Transverse colon (tissue), 4 donors: ENCODE measurements around the gene APLP2. TPM values are rescaled to one million over a fixed set of nuclear protein-coding genes. Genes with fewer than 3 reads are reported as not detected.

Experiments used
- DNase-seq: peaks from one replicate; pipeline ENCODE4 v3.0.0-alpha.2; 2019
- H3K27ac ChIP-seq, 4 donors: fragments of 200-600 bp; sonication (generic); 2 replicates each; pipeline ENCODE4 v1.5.1; 2016 to 2018; ENCODE audit warnings: inconsistent platforms in 4 of 4
- H3K27me3 ChIP-seq: fragments of 200-600 bp; sonication (generic); 2 replicates; pipeline ENCODE4 v1.5.1; 2017; ENCODE audit warnings: inconsistent platforms
- H3K36me3 ChIP-seq, 4 donors: fragments of 200-600 bp; sonication (generic); 2 replicates each; pipeline ENCODE4 v1.5.1; 2017 to 2019; ENCODE audit warnings: inconsistent platforms in 4 of 4
- H3K4me1 ChIP-seq, 4 donors: fragments of 200-600 bp; sonication (generic); 2 replicates each; pipeline ENCODE4 v1.5.1; 2017 to 2020; ENCODE audit warnings: inconsistent platforms in 4 of 4
- H3K4me3 ChIP-seq, 4 donors: fragments of 200-600 bp; sonication (generic); 1 replicate in 1 of 4; 2 replicates in 3 of 4; pipeline versions ENCODE4 v1.5.1 to v1.6.1; 2017 to 2019; ENCODE audit warnings: inconsistent platforms in 4 of 4
- H3K9me3 ChIP-seq, 2 donors: fragments of 200-600 bp; sonication (generic); 2 replicates each; pipeline ENCODE4 v1.5.1; 2017 to 2019; ENCODE audit warnings: inconsistent platforms in 2 of 2
- EP300 ChIP-seq: sonication (generic); formaldehyde crosslinking; IDR thresholded peaks from one replicate; pipeline ENCODE4 v1.6.1; 2017; ENCODE audit warnings: antibody characterized with exemption, low read depth
- POLR2A ChIP-seq: fragments of 450-650 bp; IDR thresholded peaks from one replicate; pipeline ENCODE4 v1.6.1; 2016; ENCODE audit warnings: antibody characterized with exemption, mild to moderate bottlenecking, moderate library complexity
- POLR2AphosphoS5 ChIP-seq, 3 donors: sonication (generic); formaldehyde crosslinking; IDR thresholded peaks; one replicate each; pipeline ENCODE4 v1.6.1; 2016; ENCODE audit warnings: antibody characterized with exemption in 3 of 3
- WGBS, 2 donors: methylation state at CpG; one replicate each; pipeline ENCODE4 v1.1.5; 2018; ENCODE audit warnings: low coverage in 1 of 2; 5-methylcytosine and 5-hydroxymethylcytosine counted together
- in situ Hi-C, 4 donors: fragments of 200-750 bp; cut with MboI; loops; one replicate each; pipeline versions ENCODE4 v1.15.0 to v1.15.1; 2017; ENCODE audit warnings: low sequenced_read_pairs in 3 of 4, low pct_ligation_motif_present in 1 of 4, low pct_unique_long_range_greater_than_20kb in 1 of 4
- intact Hi-C: fragments of 100-400 bp; cut with DNase I; formaldehyde crosslinking; loops from one replicate; pipeline ENCODE4 v1.15.1; 2023; ENCODE audit warnings: low total_unique reads
- total RNA-seq, 4 donors: library from RNA; depleted of rRNA; stranded (reverse); fragments of >200 nt; gene quantifications; one replicate each; pipeline ENCODE4 v1.1.0, GENCODE V29; 2016
- TF ChIP-seq, protein P1 (sequence below), 5 experiments: fragments of 200-600 bp in 3 of 5; fragments of 450-650 bp in 2 of 5; sonication (generic) in 3 of 5; IDR thresholded peaks; 1 replicate in 2 of 5; 2 replicates in 3 of 5; pipeline ENCODE4 v1.5.1; 2016 to 2017; ENCODE audit warnings: antibody characterized with exemption in 5 of 5, inconsistent platforms in 3 of 5, mild to moderate bottlenecking in 2 of 5, moderate library complexity in 1 of 5

APLP2 gene
- total RNA-seq, 4 donors from 2014 or later = 191 to 618 (median 396) TPM

DNA sequence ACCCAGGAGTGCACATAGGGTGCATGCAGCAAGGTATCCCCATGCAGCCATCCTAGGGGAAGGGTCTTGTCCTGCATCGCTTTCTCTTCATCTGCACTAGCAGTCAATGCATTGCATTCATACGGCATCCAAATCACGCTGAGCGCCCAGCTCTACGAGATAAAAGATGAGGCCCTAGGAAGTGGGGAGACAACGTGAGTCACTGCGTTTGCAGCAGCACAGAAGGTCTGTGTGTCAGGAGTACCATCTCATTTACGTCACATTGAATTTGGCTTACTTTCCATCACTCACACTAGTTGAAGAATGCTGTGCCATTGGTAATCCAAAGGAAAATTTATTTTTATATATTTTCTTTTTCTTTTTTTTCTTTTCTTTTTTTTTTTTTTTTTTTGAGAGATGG lies 87.4 kb downstream of the APLP2 start:
- Histone ChIP-seq H3K27me3 (peaks cover 15% of the 10 kb centered on the region), H3K4me1 (peaks cover 0 to 34% (median 20%) of the 10 kb centered on the region in 4 donors), H3K27ac (no peak overlapping the region), H3K9me3 (no peaks in the 10 kb centered on the region), H3K36me3 (no peaks in the 10 kb centered on the region), H3K4me3 (no peak overlapping the region)
- WGBS, 2 donors = 93% methylated on average over 8 of the region's 8 CpGs
- DNase-seq = no peak
- intact Hi-C loops (no loop called here), in situ Hi-C loops (no loop called here)
- TF ChIP-seq EP300 (no peak), POLR2A (no peak), POLR2AphosphoS5 (IDR thresholded peaks at IDR 0.05) (no peak)
- TF ChIP-seq, protein P1, sequence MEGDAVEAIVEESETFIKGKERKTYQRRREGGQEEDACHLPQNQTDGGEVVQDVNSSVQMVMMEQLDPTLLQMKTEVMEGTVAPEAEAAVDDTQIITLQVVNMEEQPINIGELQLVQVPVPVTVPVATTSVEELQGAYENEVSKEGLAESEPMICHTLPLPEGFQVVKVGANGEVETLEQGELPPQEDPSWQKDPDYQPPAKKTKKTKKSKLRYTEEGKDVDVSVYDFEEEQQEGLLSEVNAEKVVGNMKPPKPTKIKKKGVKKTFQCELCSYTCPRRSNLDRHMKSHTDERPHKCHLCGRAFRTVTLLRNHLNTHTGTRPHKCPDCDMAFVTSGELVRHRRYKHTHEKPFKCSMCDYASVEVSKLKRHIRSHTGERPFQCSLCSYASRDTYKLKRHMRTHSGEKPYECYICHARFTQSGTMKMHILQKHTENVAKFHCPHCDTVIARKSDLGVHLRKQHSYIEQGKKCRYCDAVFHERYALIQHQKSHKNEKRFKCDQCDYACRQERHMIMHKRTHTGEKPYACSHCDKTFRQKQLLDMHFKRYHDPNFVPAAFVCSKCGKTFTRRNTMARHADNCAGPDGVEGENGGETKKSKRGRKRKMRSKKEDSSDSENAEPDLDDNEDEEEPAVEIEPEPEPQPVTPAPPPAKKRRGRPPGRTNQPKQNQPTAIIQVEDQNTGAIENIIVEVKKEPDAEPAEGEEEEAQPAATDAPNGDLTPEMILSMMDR (IDR thresholded peaks at IDR 0.05) = no peak

DNA sequence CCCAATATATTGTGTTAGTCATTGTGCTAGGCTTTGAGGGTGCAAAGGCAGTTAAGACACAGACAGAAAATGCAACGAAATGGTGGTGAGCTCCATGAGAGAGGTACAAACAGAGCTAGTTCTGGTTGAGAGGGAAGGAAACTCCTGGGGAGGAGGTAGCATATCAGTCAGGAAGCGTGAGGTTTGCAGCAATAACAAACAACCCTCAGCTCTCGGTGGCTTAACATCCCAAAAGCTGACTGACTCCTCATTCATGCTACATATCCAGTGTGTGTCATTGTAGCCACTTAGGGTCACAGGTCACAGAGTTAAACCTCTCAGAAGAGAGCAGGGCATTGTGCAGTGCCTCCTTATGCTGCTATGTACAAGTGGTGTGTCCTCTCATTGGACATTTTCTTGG lies 88.1 kb downstream of the APLP2 start:
- DNase-seq = no peak
- in situ Hi-C loops (no loop called here), intact Hi-C loops (no loop called here)
- no peaks in the 10 kb centered on the region for H3K36me3 ChIP-seq
- H3K4me3 ChIP-seq = no peak overlapping the region
- H3K9me3 ChIP-seq = no peaks in the 10 kb centered on the region
- H3K27me3 ChIP-seq = peaks cover 15% of the 10 kb centered on the region
- no peak for TF ChIP-seq EP300
- TF ChIP-seq, protein P1 (IDR thresholded peaks at IDR 0.05) = no peak
- no peak for TF ChIP-seq POLR2A
- no peak for TF ChIP-seq POLR2AphosphoS5 (IDR thresholded peaks at IDR 0.05)
- no peak overlapping the region for H3K27ac ChIP-seq
- 91% methylated on average over 3 of the region's 3 CpGs; no CpG with 5 or more reads in 1 of the 2 donors for WGBS, 2 donors
- peaks cover 0 to 42% (median 28%) of the 10 kb centered on the region in 4 donors for H3K4me1 ChIP-seq

DNA sequence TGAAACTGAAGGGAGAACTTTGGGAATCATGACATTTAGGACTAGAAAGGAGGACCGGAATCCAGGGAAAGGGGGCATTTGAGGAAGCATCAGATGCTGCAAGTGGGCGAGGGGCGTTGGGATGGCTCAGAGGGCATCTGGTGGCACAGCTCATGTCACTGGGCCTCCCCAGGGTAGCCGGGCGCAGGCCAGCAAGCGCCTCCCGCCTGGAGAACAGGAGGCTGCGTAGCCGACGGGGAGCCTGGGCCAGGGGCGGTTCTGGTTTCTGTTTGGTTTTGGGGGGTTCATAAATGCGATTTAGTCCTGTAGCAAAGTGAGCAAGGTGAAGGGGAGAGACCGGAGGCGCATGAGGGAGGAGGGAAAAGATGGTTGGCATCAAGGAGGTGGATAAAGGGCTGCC lies 89.4 kb downstream of the APLP2 start:
- no peak for DNase-seq
- WGBS, 2 donors = 40 to 61% methylated on average over 7 to 14 of the region's 14 CpGs
- Histone ChIP-seq H3K4me3 (peak overlapping the region in 3 of 4 donors; percentile 63 to 88 (median 79)), H3K36me3 (no peaks in the 10 kb centered on the region), H3K27me3 (peaks cover 15% of the 10 kb centered on the region), H3K9me3 (no peaks in the 10 kb centered on the region), H3K27ac (peak overlapping the region in 3 of 4 donors; percentile 92 to 96 (median 94)), H3K4me1 (peaks cover 0 to 55% (median 40%) of the 10 kb centered on the region in 4 donors)
- TF ChIP-seq EP300 = no peak
- no peak for TF ChIP-seq POLR2A
- TF ChIP-seq, protein P1 (IDR thresholded peaks at IDR 0.05) = no peak
- no peak for TF ChIP-seq POLR2AphosphoS5 (IDR thresholded peaks at IDR 0.05)
- intact Hi-C loops = no loop called here
- in situ Hi-C loops = no loop called here

DNA sequence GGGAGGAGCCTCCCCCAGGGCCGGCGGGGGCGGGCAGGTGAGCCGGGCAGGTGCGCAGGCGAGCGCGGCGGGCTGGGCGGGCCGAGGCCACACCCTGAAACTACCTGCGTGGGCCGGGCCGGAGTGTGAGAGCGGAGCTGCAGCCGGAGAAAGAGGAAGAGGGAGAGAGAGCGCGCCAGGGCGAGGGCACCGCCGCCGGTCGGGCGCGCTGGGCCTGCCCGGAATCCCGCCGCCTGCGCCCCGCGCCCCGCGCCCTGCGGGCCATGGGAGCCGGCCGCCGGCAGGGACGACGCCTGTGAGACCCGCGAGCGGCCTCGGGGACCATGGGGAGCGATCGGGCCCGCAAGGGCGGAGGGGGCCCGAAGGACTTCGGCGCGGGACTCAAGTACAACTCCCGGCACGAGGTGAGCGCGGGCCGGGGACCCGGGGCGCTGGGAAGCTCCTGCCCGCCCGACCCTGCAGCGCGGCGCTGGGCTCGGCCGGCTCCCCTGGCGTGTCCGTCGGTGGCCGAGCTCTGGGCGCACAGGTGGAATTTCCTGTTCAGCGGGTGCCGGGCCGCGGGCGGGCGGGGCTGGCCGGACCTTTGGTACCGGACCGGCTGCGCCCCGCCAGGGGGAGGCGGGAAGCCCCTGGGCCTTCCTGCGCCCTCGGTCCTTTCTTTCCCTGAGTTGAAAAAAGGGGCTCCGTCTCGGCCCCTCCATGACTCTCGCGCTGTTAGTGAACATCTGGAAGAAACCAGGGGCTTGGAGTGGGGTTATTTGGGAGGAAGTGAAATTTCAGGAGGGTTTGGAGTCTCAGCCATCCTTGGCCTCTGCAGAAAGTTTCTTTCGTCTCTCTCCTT lies 90.2 kb downstream of the APLP2 start, which contains the start of gene ST14:
ST14 (plus strand) TSS at position 126 of the 841 bp plus-strand sequence; CDS start at position 324, 198 bp downstream.
- peak within 1 kb of the TSS; percentile 84 to 96 (median 93) for H3K27ac ChIP-seq
- H3K4me3 ChIP-seq = peak within 1 kb of the TSS; percentile 42 to 88 (median 71)
- in situ Hi-C loops = no loop called here
- H3K36me3 ChIP-seq = no peaks in the 10 kb centered on the region
- intact Hi-C loops = no loop called here
- 0 to 4% methylated on average over 2 to 55 of the region's 89 CpGs for WGBS, 2 donors
- peaks cover 0 to 62% (median 47%) of the 10 kb centered on the region in 4 donors for H3K4me1 ChIP-seq
- peak; percentile 79 for TF ChIP-seq POLR2A
- TF ChIP-seq, protein P1 (IDR thresholded peaks at IDR 0.05) = peak in 2 of 5 experiments; percentile 9 to 18
- TF ChIP-seq EP300 = no peak
- TF ChIP-seq POLR2AphosphoS5 (IDR thresholded peaks at IDR 0.05) = peak; percentile 77 to 90 (median 90)
- peak; percentile 89 for DNase-seq
- no peaks in the 10 kb centered on the region for H3K9me3 ChIP-seq
- H3K27me3 ChIP-seq = peaks cover 15% of the 10 kb centered on the region
